SK-N-SH (cell line): ENCODE data around the gene MICAL2. TPM values are rescaled to one million over a fixed set of nuclear protein-coding genes. Genes with fewer than 3 reads are reported as not detected.

Experiments
- CTCF ChIA-PET: fragments of 300-600, 350-600 bp; formaldehyde crosslinking; extraction: SDS; loops from one replicate; lab custom pipeline; 2021; lab: Yijun Ruan, JAX
- POLR2A ChIA-PET: fragments of 350-600 bp; sonication (Branson Sonifier 250); formaldehyde crosslinking; extraction: SDS; loops from one replicate; lab custom pipeline; 2020; ENCODE audit warnings: antibody characterized with exemption, inconsistent platforms; lab: Yijun Ruan, JAX
- DNase-seq: peaks from one replicate; pipeline ENCODE4 v3.0.0; 2012
- H2AFZ ChIP-seq: fragments of 200-600 bp; sonication (generic); 2 replicates; pipeline ENCODE4 v1.8.1; 2016; ENCODE audit warnings: antibody characterized with exemption, mild to moderate bottlenecking, low read depth
- H3F3A ChIP-seq: fragments of 200-600 bp; sonication (generic); replicated peaks from 2 replicates; pipeline ENCODE3; 2016; ENCODE audit warnings: antibody characterized with exemption, mild to moderate bottlenecking; ENCODE audit not compliant: insufficient read depth
- H3K27ac ChIP-seq, 2 experiments: fragments of 200-500 bp in 1 of 2; fragments of 200-600 bp in 1 of 2; sonication (Bioruptor generic) in 1 of 2; sonication (generic), shearing (Covaris generic) in 1 of 2; 2 replicates each; pipeline versions ENCODE4 v1.5.1 to v1.6.1; 2014 to 2016; ENCODE audit warnings: low read depth in 2 of 2, inconsistent platforms in 1 of 2, low read length in 1 of 2, mild to moderate bottlenecking in 1 of 2, mixed read lengths in 1 of 2
- H3K27me3 ChIP-seq: fragments of 200-600 bp; sonication (generic), shearing (Covaris generic); 2 replicates; pipeline ENCODE4 v1.6.1; 2016; ENCODE audit warnings: mixed run types; ENCODE audit not compliant: insufficient read depth
- H3K36me3 ChIP-seq, 2 experiments: fragments of 200-500 bp in 1 of 2; fragments of 200-600 bp in 1 of 2; sonication (Bioruptor generic) in 1 of 2; sonication (generic) in 1 of 2; replicated peaks in 1 of 2; 2 replicates each; pipeline versions ENCODE3 to v1.5.1; 2014 to 2016; ENCODE audit warnings: low read length in 1 of 2, mild to moderate bottlenecking in 1 of 2; ENCODE audit not compliant: insufficient read depth in 2 of 2, control insufficient read depth in 1 of 2
- H3K4me1 ChIP-seq, 2 experiments: fragments of 200-500 bp in 1 of 2; fragments of 200-600 bp in 1 of 2; sonication (Bioruptor generic) in 1 of 2; sonication (generic), shearing (Covaris generic) in 1 of 2; 2 replicates each; pipeline versions ENCODE4 v1.5.1 to v1.6.1; 2014 to 2016; ENCODE audit warnings: low read depth in 1 of 2, low read length in 1 of 2, mixed run types in 1 of 2; ENCODE audit not compliant: insufficient read depth in 2 of 2, control insufficient read depth in 1 of 2
- H3K4me2 ChIP-seq: fragments of 200-600 bp; sonication (generic), shearing (Covaris generic); 2 replicates; pipeline ENCODE4 v1.6.1; 2017; ENCODE audit warnings: mixed run types
- H3K4me3 ChIP-seq, 2 experiments: fragments of 200-500 bp in 1 of 2; fragments of 200-600 bp in 1 of 2; sonication (Bioruptor generic) in 1 of 2; sonication (generic), shearing (Covaris generic) in 1 of 2; 2 replicates each; pipeline versions ENCODE4 v1.5.1 to v1.8.1; 2014 to 2016; ENCODE audit warnings: low read depth in 2 of 2, inconsistent platforms in 1 of 2, low read length in 1 of 2, mild to moderate bottlenecking in 1 of 2, mixed read lengths in 1 of 2, moderate library complexity in 1 of 2
- H3K79me2 ChIP-seq: fragments of 200-600 bp; sonication (generic); 2 replicates; pipeline ENCODE4 v1.8.1; 2017; ENCODE audit warnings: mild to moderate bottlenecking; ENCODE audit not compliant: insufficient read depth
- H3K9ac ChIP-seq: fragments of 200-600 bp; sonication (generic); 2 replicates; pipeline ENCODE4 v1.6.1; 2017; ENCODE audit warnings: mixed run types
- H3K9me2 ChIP-seq: fragments of 200-600 bp; sonication (generic); 2 replicates; pipeline ENCODE4 v1.6.1; 2017; ENCODE audit warnings: mixed run types
- H3K9me3 ChIP-seq: fragments of 200-600 bp; sonication (generic); 2 replicates; pipeline ENCODE4 v1.6.1; 2017; ENCODE audit warnings: mixed run types, mild to moderate bottlenecking, moderate library complexity
- H4K20me1 ChIP-seq: fragments of 200-600 bp; sonication (generic); 2 replicates; pipeline ENCODE4 v1.6.1; 2017; ENCODE audit warnings: mild to moderate bottlenecking, mixed run types; ENCODE audit not compliant: insufficient read depth
- ELF1 ChIP-seq: IDR thresholded peaks from 2 replicates; pipeline ENCODE4 v1.4.0; 2012
- FOSL2 ChIP-seq: IDR thresholded peaks from 2 replicates; pipeline ENCODE4 v1.4.0; 2012; ENCODE audit warnings: low read depth, mild to moderate bottlenecking, moderate library complexity, borderline replicate concordance
- MXI1 ChIP-seq: IDR thresholded peaks from 2 replicates; pipeline ENCODE4 v1.6.1; 2012; ENCODE audit warnings: mild to moderate bottlenecking, low read depth, low read length, improper control_type of control experiment
- NFIC ChIP-seq: IDR thresholded peaks from 2 replicates; pipeline ENCODE4 v1.4.0; 2012; ENCODE audit warnings: borderline replicate concordance
- RCOR1 ChIP-seq: fragments of 150-350 bp; IDR thresholded peaks from 2 replicates; pipeline ENCODE4 v1.6.1; 2017; ENCODE audit warnings: antibody characterized with exemption, low read length
- RFX5 ChIP-seq: IDR thresholded peaks from 2 replicates; pipeline ENCODE4 v1.6.1; 2012; ENCODE audit warnings: mild to moderate bottlenecking, improper control_type of control experiment, low read length
- RXRA ChIP-seq: IDR thresholded peaks from 2 replicates; pipeline ENCODE4 v1.4.0; 2012; ENCODE audit warnings: low read depth, mild to moderate bottlenecking, borderline replicate concordance
- SIN3A ChIP-seq: IDR thresholded peaks from 2 replicates; pipeline ENCODE4 v1.6.1; 2012; ENCODE audit warnings: low read depth, mild to moderate bottlenecking, low read length, moderate library complexity, borderline replicate concordance
- SMC3 ChIP-seq: IDR thresholded peaks from 2 replicates; pipeline ENCODE4 v1.6.1; 2012; ENCODE audit warnings: low read depth, low read length, improper control_type of control experiment
- TEAD4 ChIP-seq: IDR thresholded peaks from 2 replicates; pipeline ENCODE4 v1.4.0; 2012; ENCODE audit warnings: mild to moderate bottlenecking, borderline replicate concordance; ENCODE audit not compliant: insufficient read depth
- YY1 ChIP-seq: IDR thresholded peaks from 2 replicates; pipeline ENCODE4 v1.4.0; 2012; ENCODE audit warnings: low read depth, mild to moderate bottlenecking
- WGBS: methylation state at CpG from one replicate; pipeline ENCODE4 v1.1.6; 2017; ENCODE audit warnings: low lambda C conversion rate; 5-methylcytosine and 5-hydroxymethylcytosine counted together
- polyA plus RNA-seq, 3 experiments: library from polyadenylated mRNA; depleted of rRNA; stranded (reverse); fragments of >200 nt; gene quantifications; 2 replicates each; pipeline ENCODE4 v1.2.3, GENCODE V29; 2012
- TF ChIP-seq, protein P1 (sequence below): fragments of 150-350 bp; IDR thresholded peaks from 2 replicates; pipeline ENCODE4 v1.6.1; 2017; ENCODE audit warnings: antibody characterized with exemption, low read length, low read depth, borderline replicate concordance
- TF ChIP-seq, protein P2 (sequence below): fragments of 150-350 bp; IDR thresholded peaks from 2 replicates; pipeline ENCODE4 v1.6.1; 2016; ENCODE audit warnings: mild to moderate bottlenecking, low read depth, low read length
- TF ChIP-seq, protein P3 (sequence below): IDR thresholded peaks from 2 replicates; pipeline ENCODE4; 2012
- TF ChIP-seq, protein P4 (sequence below): fragments of 200-600 bp; sonication (generic); IDR thresholded peaks from 2 replicates; pipeline ENCODE4 v1.6.1; 2017; ENCODE audit warnings: antibody characterized with exemption, mild to moderate bottlenecking, moderate library complexity

The MICAL2 gene
- polyA plus RNA-seq, 1 of the 3 experiments (the other 2 are of a cell fraction), result 54.6 TPM

DNA sequence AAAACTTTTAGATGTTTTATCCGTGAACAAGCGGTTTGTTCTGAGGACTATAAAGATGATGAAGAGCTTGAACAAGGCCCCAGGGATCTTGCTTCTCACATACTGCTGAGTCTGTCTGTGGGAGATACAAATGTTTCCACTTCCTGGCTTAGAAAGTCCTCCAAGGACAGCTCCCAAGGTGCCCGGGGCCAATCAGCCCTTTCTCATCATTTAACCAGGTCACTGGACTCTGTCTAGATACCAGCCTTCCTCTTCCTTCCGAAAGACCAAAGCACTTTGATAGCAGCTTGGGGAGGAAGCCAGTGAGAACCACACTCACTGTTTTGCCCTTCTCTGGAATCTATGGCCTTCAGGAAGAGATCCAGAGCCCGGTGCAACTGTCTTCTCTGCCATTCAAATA is 4.3 kb upstream of the MICAL2 start:
- Histone ChIP-seq H2AFZ (no peak overlapping the region), H3K9me2 (no peaks in the 10 kb centered on the region), H3K27ac (no peak overlapping the region), H3K36me3 (no peaks in the 10 kb centered on the region), H3K79me2 (peaks cover 5% of the 10 kb centered on the region), H3K4me3 (no peak overlapping the region), H4K20me1 (no peaks in the 10 kb centered on the region), H3K9me3 (no peaks in the 10 kb centered on the region), H3F3A (peaks cover 16% of the 10 kb centered on the region), H3K4me1 (peaks cover 0 to 9% of the 10 kb centered on the region in 2 experiments; a peak in 1 of 4 replicates), H3K4me2 (no peak overlapping the region), H3K9ac (no peak overlapping the region), H3K27me3 (no peaks in the 10 kb centered on the region)
- CTCF ChIA-PET, result interaction anchor here (1.1 kb wide), 1 partner anchor 130 kb away, joined by 3 read pairs; no protein-coding TSS in a partner anchor
- POLR2A ChIA-PET, result no interaction called here
- 84% methylated on average over 5 of the region's 5 CpGs for WGBS
- TF ChIP-seq NFIC (no peak), TEAD4 (no peak), FOSL2 (no peak), YY1 (no peak), RCOR1 (no peak), RFX5 (no peak), MXI1 (no peak), ELF1 (no peak), SMC3 (no peak), SIN3A (no peak), RXRA (no peak)
- TF ChIP-seq, protein P1, sequence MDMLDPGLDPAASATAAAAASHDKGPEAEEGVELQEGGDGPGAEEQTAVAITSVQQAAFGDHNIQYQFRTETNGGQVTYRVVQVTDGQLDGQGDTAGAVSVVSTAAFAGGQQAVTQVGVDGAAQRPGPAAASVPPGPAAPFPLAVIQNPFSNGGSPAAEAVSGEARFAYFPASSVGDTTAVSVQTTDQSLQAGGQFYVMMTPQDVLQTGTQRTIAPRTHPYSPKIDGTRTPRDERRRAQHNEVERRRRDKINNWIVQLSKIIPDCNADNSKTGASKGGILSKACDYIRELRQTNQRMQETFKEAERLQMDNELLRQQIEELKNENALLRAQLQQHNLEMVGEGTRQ, result no peak
- TF ChIP-seq, protein P2, sequence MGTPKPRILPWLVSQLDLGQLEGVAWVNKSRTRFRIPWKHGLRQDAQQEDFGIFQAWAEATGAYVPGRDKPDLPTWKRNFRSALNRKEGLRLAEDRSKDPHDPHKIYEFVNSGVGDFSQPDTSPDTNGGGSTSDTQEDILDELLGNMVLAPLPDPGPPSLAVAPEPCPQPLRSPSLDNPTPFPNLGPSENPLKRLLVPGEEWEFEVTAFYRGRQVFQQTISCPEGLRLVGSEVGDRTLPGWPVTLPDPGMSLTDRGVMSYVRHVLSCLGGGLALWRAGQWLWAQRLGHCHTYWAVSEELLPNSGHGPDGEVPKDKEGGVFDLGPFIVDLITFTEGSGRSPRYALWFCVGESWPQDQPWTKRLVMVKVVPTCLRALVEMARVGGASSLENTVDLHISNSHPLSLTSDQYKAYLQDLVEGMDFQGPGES, result no peak
- TF ChIP-seq, protein P3, sequence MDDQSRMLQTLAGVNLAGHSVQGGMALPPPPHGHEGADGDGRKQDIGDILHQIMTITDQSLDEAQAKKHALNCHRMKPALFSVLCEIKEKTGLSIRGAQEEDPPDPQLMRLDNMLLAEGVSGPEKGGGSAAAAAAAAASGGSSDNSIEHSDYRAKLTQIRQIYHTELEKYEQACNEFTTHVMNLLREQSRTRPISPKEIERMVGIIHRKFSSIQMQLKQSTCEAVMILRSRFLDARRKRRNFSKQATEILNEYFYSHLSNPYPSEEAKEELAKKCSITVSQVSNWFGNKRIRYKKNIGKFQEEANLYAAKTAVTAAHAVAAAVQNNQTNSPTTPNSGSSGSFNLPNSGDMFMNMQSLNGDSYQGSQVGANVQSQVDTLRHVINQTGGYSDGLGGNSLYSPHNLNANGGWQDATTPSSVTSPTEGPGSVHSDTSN, result no peak
- TF ChIP-seq, protein P4, sequence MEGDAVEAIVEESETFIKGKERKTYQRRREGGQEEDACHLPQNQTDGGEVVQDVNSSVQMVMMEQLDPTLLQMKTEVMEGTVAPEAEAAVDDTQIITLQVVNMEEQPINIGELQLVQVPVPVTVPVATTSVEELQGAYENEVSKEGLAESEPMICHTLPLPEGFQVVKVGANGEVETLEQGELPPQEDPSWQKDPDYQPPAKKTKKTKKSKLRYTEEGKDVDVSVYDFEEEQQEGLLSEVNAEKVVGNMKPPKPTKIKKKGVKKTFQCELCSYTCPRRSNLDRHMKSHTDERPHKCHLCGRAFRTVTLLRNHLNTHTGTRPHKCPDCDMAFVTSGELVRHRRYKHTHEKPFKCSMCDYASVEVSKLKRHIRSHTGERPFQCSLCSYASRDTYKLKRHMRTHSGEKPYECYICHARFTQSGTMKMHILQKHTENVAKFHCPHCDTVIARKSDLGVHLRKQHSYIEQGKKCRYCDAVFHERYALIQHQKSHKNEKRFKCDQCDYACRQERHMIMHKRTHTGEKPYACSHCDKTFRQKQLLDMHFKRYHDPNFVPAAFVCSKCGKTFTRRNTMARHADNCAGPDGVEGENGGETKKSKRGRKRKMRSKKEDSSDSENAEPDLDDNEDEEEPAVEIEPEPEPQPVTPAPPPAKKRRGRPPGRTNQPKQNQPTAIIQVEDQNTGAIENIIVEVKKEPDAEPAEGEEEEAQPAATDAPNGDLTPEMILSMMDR, result no peak
- no peak for DNase-seq
